ENCODE results near the gene USP10. TPM values are rescaled to one million over a fixed set of nuclear protein-coding genes. Genes with fewer than 3 reads are reported as not detected.

Gene USP10
- total RNA-seq, 1 experiment from 2014 or later: 203 TPM

- no peaks in the 10 kb centered on the region for H3K79me1 ChIP-seq (ENCODE audit: insufficient read depth, low read depth, low read length, poor library complexity, severe bottlenecking)
- TF ChIP-seq CTCF (conservative IDR thresholded peaks at IDR 0.05): no peak
- no peak overlapping the region for H3K27ac ChIP-seq (ENCODE audit: insufficient read length, low read depth, low read length)
- no peak overlapping the region for H4K8ac ChIP-seq (replicated peaks; ENCODE audit: insufficient read length, low read depth, low read length)
- H3K23me2 ChIP-seq (ENCODE audit: insufficient read length, low read depth, low read length, poor library complexity, severe bottlenecking): no peaks in the 10 kb centered on the region
- no peaks in the 10 kb centered on the region for H3K27me3 ChIP-seq (ENCODE audit: insufficient read depth, low read length)
- H3T11ph ChIP-seq (ENCODE audit: low read length): no peak overlapping the region
- no peak overlapping the region for H2BK20ac ChIP-seq (ENCODE audit: low read depth, low read length, poor library complexity, severe bottlenecking)
- no peaks in the 10 kb centered on the region for H3K79me2 ChIP-seq (ENCODE audit: insufficient read depth, low read length)
- H2BK5ac ChIP-seq (ENCODE audit: insufficient read length, low read length): no peak overlapping the region
- Mint-ChIP-seq H3K36me3 (ENCODE audit: insufficient read depth in 1 of 3, low read depth in 3 of 3) (peaks cover 42 to 49% (median 45%) of the 10 kb centered on the region in 3 experiments), H3K9me3 (no peaks in the 10 kb centered on the region; a peak in 1 of 5 replicates), H3K27me3 (ENCODE audit: low read depth) (no peaks in the 10 kb centered on the region), H3K27ac (no peak overlapping the region; a peak in 1 of 7 replicates), H3K4me1 (no peaks in the 10 kb centered on the region), H3K4me3 (no peak overlapping the region)
- H3K9ac ChIP-seq (ENCODE audit: extremely low read depth, insufficient read length, low read length): no peak overlapping the region
- no peak overlapping the region for H3K56ac ChIP-seq (ENCODE audit: insufficient read length, low read depth, low read length)
- no peaks in the 10 kb centered on the region for H4K20me1 ChIP-seq (ENCODE audit: control insufficient read depth, insufficient read depth, insufficient read length)
- H2AK5ac ChIP-seq (ENCODE audit: insufficient read length, low read length): no peak overlapping the region
- H3K4me2 ChIP-seq (ENCODE audit: insufficient read depth, insufficient read length, low read length): no peak overlapping the region
- no peak overlapping the region for H3K18ac ChIP-seq (ENCODE audit: insufficient read length, low read depth, low read length)
- no CpG with 5 or more reads among the region's 12 CpGs for WGBS (ENCODE audit: extremely low coverage, insufficient read length, low lambda C conversion rate)
- H3K9me3 ChIP-seq (ENCODE audit: control insufficient read depth, low read depth, low read length): no peaks in the 10 kb centered on the region
- no peak overlapping the region for H2AFZ ChIP-seq (ENCODE audit: low read length)
- no peak overlapping the region for H3K23ac ChIP-seq (ENCODE audit: insufficient read length, low read depth, low read length)
- no peak overlapping the region for H2BK12ac ChIP-seq (ENCODE audit: insufficient read length, low read depth, low read length)
- no peak overlapping the region for H3K4ac ChIP-seq (ENCODE audit: low read depth, low read length)
- DNase-seq: no peak
- H2BK15ac ChIP-seq (ENCODE audit: low read depth, low read length): no peak overlapping the region
- H2BK120ac ChIP-seq (ENCODE audit: low read depth, low read length, poor library complexity, severe bottlenecking): no peak overlapping the region
- H4K91ac ChIP-seq (ENCODE audit: insufficient read length, low read depth, low read length): no peak overlapping the region
- H4K5ac ChIP-seq (ENCODE audit: insufficient read length, low read depth, low read length): no peak overlapping the region
- H3K14ac ChIP-seq (ENCODE audit: insufficient read depth, low read length): no peak overlapping the region
- H3K4me1 ChIP-seq (ENCODE audit: insufficient read depth, low read length): no peaks in the 10 kb centered on the region
Measured at GRCh38 chr16:84780544-84781376, 81.0 kb downstream of the USP10 start.

Data from H9 (cell line).